Breast epithelium (tissue), 4 donors: ENCODE results near the gene PCBP3. TPM values are rescaled to one million over a fixed set of nuclear protein-coding genes. Genes with fewer than 3 reads are reported as not detected.
"Not testable (repeated sequence)": the region's sequence is repeated elsewhere in the genome, so short reads cannot be mapped to it uniquely, and the experiment has no call there.

Experiments
- DNase-seq, 2 donors: peaks; one replicate each; pipeline ENCODE4 v3.0.0-alpha.2; 2019; ENCODE audit warnings: low spot score in 2 of 2
- H3K27ac ChIP-seq, 2 donors: fragments of 200-600 bp; sonication (generic) in 1 of 2; one replicate each; pipeline ENCODE4 v1.5.1; 2016 to 2019; ENCODE audit warnings: mild to moderate bottlenecking in 1 of 2
- H3K27me3 ChIP-seq, 2 donors: fragments of 200-600 bp; sonication (generic) in 1 of 2; one replicate each; pipeline versions ENCODE4 v1.5.1 to v1.6.0; 2017 to 2019; ENCODE audit warnings: control low read depth in 1 of 2, mild to moderate bottlenecking in 1 of 2
- H3K36me3 ChIP-seq: fragments of 200-600 bp; one replicate; pipeline ENCODE4 v1.5.1; 2019
- H3K4me1 ChIP-seq, 2 donors: fragments of 200-600 bp; sonication (generic); one replicate each; pipeline ENCODE4 v1.5.1; 2016 to 2019; ENCODE audit warnings: control low read depth in 1 of 2
- H3K4me3 ChIP-seq, 3 donors: fragments of 200-600 bp; sonication (generic); 1 replicate in 2 of 3; 2 replicates in 1 of 3; pipeline ENCODE4 v1.5.1; 2016 to 2019; ENCODE audit warnings: mild to moderate bottlenecking in 3 of 3, moderate library complexity in 2 of 3
- H3K9me3 ChIP-seq, 2 donors: fragments of 200-600 bp; sonication (generic) in 1 of 2; one replicate each; pipeline ENCODE4 v1.5.1; 2016 to 2019; ENCODE audit warnings: control low read depth in 1 of 2
- POLR2A ChIP-seq: fragments of 450-650 bp; IDR thresholded peaks from one replicate; pipeline ENCODE4 v1.6.1; 2016; ENCODE audit warnings: antibody characterized with exemption, mild to moderate bottlenecking, moderate library complexity
- POLR2AphosphoS5 ChIP-seq, 3 donors: sonication (generic); formaldehyde crosslinking; IDR thresholded peaks; one replicate each; pipeline ENCODE4 v1.6.1; 2017; ENCODE audit warnings: antibody characterized with exemption in 3 of 3
- intact Hi-C: fragments of 100-400 bp; cut with DNase I; formaldehyde crosslinking; loops from one replicate; pipeline ENCODE4 v1.15.1; 2023; ENCODE audit warnings: low total_unique reads
- total RNA-seq, 3 donors: library from RNA; depleted of rRNA; stranded (reverse); fragments of >200 nt; gene quantifications; one replicate each; pipeline ENCODE4 v1.1.0, GENCODE V29; 2016
- TF ChIP-seq, protein P1 (sequence below), 3 donors: fragments of 450-650 bp; IDR thresholded peaks; one replicate each; pipeline ENCODE4 v1.5.1; 2016 to 2017; ENCODE audit warnings: antibody characterized with exemption in 3 of 3, mild to moderate bottlenecking in 3 of 3, moderate library complexity in 3 of 3

PCBP3 gene
- total RNA-seq, 3 donors from 2014 or later, result 3.4 to 13.8 (median 4.6) TPM

DNA sequence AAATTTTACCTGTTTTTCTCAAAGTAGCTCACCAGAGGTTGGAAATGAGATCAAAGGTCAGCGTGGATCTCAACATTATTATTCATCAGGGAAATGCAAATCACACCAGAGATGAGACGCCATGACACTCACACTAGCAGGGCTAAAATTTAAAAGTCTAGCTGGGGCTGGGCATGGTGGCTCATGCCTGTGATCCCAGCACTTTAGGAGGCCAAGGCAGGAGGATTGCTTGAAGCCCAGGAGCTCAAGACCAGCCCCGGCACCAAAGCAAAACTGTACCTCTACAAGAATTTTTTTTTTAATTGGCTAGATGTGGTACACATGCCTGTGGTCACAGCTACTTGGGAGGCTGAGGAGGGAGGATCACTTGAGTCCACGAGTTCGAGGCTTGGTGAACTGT is 41.4 kb upstream of the PCBP3 start:
- H3K9me3 ChIP-seq, result peaks cover 0 to 15% of the 10 kb centered on the region in 2 donors
- intact Hi-C loops, result no loop called here
- H3K4me3 ChIP-seq, result no peak overlapping the region
- peaks cover 0 to 20% of the 10 kb centered on the region in 2 donors for H3K27me3 ChIP-seq
- TF ChIP-seq POLR2A, result no peak
- TF ChIP-seq POLR2AphosphoS5 (IDR thresholded peaks at IDR 0.05), result no peak
- TF ChIP-seq, protein P1, sequence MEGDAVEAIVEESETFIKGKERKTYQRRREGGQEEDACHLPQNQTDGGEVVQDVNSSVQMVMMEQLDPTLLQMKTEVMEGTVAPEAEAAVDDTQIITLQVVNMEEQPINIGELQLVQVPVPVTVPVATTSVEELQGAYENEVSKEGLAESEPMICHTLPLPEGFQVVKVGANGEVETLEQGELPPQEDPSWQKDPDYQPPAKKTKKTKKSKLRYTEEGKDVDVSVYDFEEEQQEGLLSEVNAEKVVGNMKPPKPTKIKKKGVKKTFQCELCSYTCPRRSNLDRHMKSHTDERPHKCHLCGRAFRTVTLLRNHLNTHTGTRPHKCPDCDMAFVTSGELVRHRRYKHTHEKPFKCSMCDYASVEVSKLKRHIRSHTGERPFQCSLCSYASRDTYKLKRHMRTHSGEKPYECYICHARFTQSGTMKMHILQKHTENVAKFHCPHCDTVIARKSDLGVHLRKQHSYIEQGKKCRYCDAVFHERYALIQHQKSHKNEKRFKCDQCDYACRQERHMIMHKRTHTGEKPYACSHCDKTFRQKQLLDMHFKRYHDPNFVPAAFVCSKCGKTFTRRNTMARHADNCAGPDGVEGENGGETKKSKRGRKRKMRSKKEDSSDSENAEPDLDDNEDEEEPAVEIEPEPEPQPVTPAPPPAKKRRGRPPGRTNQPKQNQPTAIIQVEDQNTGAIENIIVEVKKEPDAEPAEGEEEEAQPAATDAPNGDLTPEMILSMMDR (IDR thresholded peaks at IDR 0.05), result no peak
- no peak overlapping the region for H3K27ac ChIP-seq
- H3K4me1 ChIP-seq, result no peaks in the 10 kb centered on the region
- no peaks in the 10 kb centered on the region for H3K36me3 ChIP-seq
- DNase-seq, result no peak

- H3K27me3 ChIP-seq, result peaks cover 0 to 26% of the 10 kb centered on the region in 2 donors
These were observed 40.0 kb upstream of the PCBP3 start for GRCh38 chr21:45603481-45603880.

GRCh38 chr21:45604681-45605080 is 38.8 kb upstream of the PCBP3 start:
- H3K4me1 ChIP-seq, intact Hi-C loops, H3K36me3 ChIP-seq, H3K27ac ChIP-seq, H3K4me3 ChIP-seq: not testable (repeated sequence)
- DNase-seq, result peak in 1 of 2 donors; percentile 34
- Histone ChIP-seq H3K9me3 (peaks cover 0 to 15% of the 10 kb centered on the region in 2 donors), H3K27me3 (peaks cover 0 to 18% of the 10 kb centered on the region in 2 donors)

More at GRCh38 chr21:45603481-45603880, 40.0 kb upstream of the PCBP3 start:
- Histone ChIP-seq H3K36me3 (no peaks in the 10 kb centered on the region), H3K4me1 (no peaks in the 10 kb centered on the region), H3K27ac (no peak overlapping the region), H3K9me3 (peaks cover 0 to 15% of the 10 kb centered on the region in 2 donors), H3K4me3 (no peak overlapping the region)
- no peak for DNase-seq
- TF ChIP-seq, protein P1 (IDR thresholded peaks at IDR 0.05), result no peak
- TF ChIP-seq POLR2AphosphoS5 (IDR thresholded peaks at IDR 0.05) (no peak), POLR2A (no peak)
- intact Hi-C loops, result no loop called here

GRCh38 chr21:45607021-45607908 is 36.3 kb upstream of the PCBP3 start:
- H3K4me3 ChIP-seq, result no peak overlapping the region
- DNase-seq, result peak in 1 of 2 donors; percentile 7
- TF ChIP-seq, protein P1 (IDR thresholded peaks at IDR 0.05), result no peak
- no peak for TF ChIP-seq POLR2A
- no peak for TF ChIP-seq POLR2AphosphoS5 (IDR thresholded peaks at IDR 0.05)

GRCh38 chr21:45607909-45608295 is 35.6 kb upstream of the PCBP3 start:
- no peak overlapping the region for H3K27ac ChIP-seq

More at GRCh38 chr21:45607021-45607908, 36.3 kb upstream of the PCBP3 start:
- intact Hi-C loops, result no loop called here
- Histone ChIP-seq H3K36me3 (no peaks in the 10 kb centered on the region), H3K4me1 (no peaks in the 10 kb centered on the region), H3K9me3 (peaks cover 0 to 15% of the 10 kb centered on the region in 2 donors), H3K27ac (no peak overlapping the region), H3K27me3 (peaks cover 0 to 36% of the 10 kb centered on the region in 2 donors)

DNA sequence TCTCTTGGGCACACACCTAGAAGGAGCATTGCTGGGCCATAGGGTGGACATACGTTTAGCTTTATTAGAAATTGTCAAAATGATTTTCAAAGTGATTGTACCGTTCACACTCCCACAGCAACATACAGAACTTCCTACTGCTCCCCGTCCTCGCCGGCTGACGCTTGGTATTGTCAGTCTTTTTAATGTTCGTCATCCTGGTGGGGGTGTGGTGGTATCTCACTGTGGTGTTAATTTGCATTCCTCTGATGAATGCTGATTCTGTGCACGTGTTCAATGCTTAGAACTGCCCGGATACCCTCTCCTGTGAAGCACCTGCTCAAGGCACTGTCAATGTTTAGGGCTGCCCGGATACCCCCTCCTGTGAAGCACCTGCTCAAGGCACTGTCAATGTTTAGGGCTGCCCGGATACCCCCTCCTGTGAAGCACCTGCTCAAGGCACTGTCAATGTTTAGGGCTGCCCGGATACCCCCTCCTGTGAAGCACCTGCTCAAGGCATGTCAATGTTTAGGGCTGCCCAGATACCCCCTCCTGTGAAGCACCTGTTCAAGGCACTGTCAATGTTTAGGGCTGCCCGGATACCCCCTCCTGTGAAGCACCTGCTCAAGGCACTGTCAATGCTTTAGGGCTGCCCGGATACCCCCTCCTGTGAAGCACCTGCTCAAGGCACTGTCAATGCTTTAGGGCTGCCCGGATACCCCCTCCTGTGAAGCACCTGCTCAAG is 34.6 kb upstream of the PCBP3 start:
- H3K27ac ChIP-seq, H3K4me3 ChIP-seq, DNase-seq, H3K9me3 ChIP-seq, intact Hi-C loops, H3K36me3 ChIP-seq, H3K4me1 ChIP-seq: not testable (repeated sequence)
- H3K27me3 ChIP-seq, result peaks cover 0 to 46% of the 10 kb centered on the region in 2 donors

More at GRCh38 chr21:45607909-45608295, 35.6 kb upstream of the PCBP3 start:
- no peak overlapping the region for H3K4me3 ChIP-seq
- peaks cover 0 to 15% of the 10 kb centered on the region in 2 donors for H3K9me3 ChIP-seq
- H3K36me3 ChIP-seq, result no peaks in the 10 kb centered on the region
- peaks cover 0 to 40% of the 10 kb centered on the region in 2 donors for H3K27me3 ChIP-seq
- intact Hi-C loops, result no loop called here
- DNase-seq, result peak in 1 of 2 donors; percentile 17
- TF ChIP-seq, protein P1 (IDR thresholded peaks at IDR 0.05), result no peak
- H3K4me1 ChIP-seq, result no peaks in the 10 kb centered on the region

- H3K36me3 ChIP-seq, intact Hi-C loops, H3K4me1 ChIP-seq, H3K27ac ChIP-seq, H3K4me3 ChIP-seq, H3K9me3 ChIP-seq: not testable (repeated sequence)
- DNase-seq, result peak in 1 of 2 donors; percentile 19
- peaks cover 0 to 50% of the 10 kb centered on the region in 2 donors for H3K27me3 ChIP-seq
These were observed 33.9 kb upstream of the PCBP3 start for GRCh38 chr21:45609616-45610015.
